GM12873 (cell line): ENCODE results near the gene EAF1.

ENCODE experiments used
- TF ChIP-seq, protein P1 (sequence below): IDR thresholded peaks from 2 replicates; pipeline ENCODE4 v1.5.1; 2012; ENCODE audit warnings: low read depth, mild to moderate bottlenecking, moderate library complexity, low read length, control low read depth; ENCODE audit not compliant: insufficient read depth; ENCODE audit errors: missing control alignments

EAF1 gene

DNA sequence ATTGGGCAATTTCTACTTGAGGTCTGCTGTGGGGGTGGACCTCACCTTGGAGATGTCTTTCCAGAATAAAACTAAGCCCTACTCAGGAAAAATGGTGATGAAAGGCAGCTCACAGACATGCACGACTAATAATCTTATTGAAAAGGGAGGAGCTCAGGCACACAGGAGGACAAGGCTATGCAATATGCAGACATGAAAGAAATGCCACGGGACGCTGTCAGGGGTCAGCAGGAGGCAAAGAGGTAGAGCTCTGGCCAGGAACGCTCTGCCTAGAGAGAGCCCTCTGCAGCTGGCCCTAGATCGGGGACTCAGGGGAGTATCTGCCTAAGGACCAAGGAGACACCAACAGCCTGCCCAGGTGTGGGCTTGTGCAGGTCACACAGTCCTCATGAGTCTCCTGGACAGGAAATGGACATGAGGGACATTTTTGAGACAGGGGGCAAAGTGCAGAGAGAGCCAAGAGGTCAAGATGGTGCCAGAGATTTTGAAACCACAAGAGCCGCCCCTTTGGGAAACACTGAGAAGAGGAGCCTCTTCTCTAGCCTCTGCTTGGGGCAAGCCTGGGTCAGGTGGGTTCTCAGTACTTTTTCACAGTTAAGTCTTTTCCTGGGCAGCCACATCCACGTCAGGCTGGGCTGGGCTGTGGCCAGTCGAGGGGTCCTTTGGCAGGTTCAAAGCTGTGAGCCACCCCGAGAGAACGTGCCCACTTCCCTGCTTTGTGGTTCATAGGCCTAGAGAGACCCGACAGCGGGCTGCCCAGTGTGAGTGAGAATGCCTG is 23.2 kb downstream of the EAF1 start:
- TF ChIP-seq, protein P1, sequence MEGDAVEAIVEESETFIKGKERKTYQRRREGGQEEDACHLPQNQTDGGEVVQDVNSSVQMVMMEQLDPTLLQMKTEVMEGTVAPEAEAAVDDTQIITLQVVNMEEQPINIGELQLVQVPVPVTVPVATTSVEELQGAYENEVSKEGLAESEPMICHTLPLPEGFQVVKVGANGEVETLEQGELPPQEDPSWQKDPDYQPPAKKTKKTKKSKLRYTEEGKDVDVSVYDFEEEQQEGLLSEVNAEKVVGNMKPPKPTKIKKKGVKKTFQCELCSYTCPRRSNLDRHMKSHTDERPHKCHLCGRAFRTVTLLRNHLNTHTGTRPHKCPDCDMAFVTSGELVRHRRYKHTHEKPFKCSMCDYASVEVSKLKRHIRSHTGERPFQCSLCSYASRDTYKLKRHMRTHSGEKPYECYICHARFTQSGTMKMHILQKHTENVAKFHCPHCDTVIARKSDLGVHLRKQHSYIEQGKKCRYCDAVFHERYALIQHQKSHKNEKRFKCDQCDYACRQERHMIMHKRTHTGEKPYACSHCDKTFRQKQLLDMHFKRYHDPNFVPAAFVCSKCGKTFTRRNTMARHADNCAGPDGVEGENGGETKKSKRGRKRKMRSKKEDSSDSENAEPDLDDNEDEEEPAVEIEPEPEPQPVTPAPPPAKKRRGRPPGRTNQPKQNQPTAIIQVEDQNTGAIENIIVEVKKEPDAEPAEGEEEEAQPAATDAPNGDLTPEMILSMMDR = no peak

DNA sequence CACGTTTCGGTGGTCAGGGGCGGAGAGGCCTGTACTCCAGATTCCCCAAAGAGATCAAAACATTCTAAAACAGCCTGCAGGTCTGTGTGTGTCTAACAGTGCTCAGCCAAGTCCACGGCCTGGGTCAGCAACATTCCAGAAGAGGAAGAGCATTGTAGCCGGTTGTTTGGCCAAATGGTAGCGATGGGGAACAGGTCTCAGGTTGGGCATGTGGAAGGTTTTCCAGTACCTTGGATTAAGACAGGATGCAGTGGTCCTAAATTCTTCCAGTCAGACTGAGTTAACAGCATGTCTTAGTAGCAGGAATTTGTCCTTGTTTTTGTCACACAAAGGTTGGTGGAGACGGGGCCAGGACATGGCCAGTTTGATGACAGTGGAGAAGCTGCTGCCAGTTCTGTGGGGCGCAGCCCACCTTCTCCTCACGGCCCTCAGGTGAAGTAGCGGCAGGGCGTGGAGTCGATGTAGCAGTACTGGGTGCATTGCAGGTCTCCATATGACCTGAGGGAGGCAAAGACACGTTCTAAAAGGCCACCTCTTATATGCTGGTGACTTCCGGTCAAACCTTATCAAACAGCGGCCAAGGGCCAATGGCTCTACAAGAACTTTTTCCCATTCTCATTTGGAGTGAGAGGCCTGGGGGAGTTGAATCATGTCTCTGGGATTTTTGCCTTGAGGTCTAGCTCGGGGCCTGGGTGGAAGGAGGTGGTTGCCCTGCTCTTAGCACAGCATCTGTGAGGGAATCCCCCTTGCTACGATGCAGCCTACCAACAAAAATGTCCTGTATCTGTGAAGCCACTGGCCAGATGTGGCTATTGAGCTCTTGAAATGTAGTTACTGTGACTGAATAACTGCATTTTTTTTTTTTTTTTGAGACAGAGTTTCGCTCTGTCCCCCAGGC is 24.1 kb downstream of the EAF1 start:
- TF ChIP-seq, protein P1 = no peak

DNA sequence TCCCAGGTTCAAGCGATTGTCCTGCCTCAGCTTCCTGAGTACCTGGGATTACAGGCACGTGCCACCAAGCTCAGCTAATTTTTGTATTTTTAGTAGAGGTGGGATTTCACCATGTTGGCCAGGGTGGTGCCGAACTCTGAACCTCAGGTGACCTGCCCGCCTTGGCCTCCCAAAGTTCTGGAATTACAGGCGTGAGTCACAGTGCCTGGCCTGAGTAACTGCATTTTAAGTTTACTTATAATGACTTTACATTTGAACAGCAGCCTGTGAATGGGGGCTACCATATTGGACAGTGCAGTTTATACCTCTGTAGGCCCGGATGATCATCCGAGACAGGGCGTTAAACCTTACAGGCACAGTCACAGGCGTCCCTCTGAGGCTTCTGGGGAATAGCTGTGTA is 24.8 kb downstream of the EAF1 start:
- TF ChIP-seq, protein P1 = no peak

DNA sequence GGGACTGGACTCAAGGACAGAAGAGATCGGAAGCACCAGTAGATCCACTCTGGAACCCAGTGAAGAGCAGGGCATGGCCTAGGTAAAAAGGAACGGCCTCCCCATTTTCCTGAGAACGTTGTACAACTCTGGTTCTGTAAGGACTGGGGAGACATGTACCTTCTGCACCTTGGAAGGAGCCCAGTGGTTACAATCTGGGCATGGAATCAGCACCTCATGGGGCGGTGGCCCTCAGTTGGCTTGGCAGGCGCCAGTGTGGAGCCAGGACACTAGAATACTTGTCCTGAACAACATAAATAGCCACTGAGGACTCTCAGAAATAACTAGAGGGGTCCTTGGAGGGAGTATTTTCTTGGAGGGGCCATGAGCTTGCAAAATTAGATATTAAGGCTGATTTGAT is 25.6 kb downstream of the EAF1 start:
- TF ChIP-seq, protein P1 = no peak

DNA sequence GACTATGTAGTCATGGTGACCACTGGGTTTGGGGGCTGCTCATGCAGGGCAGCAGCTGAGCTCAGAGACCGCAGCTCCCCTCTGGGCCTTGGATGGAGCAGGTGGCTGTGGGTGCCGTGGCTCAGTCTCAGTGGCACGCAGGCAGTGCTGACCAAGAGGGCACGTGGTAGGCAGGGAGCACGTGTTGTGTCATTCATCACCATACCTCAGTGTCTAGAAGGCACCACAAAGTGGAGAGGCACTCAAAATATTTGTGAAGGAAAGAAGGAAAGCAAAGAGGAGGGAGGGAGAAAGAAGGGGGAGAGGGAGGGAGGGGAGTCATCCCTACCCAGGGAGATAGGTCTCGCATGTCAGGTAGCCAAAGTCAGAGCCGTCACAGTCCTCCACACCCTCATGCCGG is 26.1 kb downstream of the EAF1 start:
- TF ChIP-seq, protein P1 = no peak

DNA sequence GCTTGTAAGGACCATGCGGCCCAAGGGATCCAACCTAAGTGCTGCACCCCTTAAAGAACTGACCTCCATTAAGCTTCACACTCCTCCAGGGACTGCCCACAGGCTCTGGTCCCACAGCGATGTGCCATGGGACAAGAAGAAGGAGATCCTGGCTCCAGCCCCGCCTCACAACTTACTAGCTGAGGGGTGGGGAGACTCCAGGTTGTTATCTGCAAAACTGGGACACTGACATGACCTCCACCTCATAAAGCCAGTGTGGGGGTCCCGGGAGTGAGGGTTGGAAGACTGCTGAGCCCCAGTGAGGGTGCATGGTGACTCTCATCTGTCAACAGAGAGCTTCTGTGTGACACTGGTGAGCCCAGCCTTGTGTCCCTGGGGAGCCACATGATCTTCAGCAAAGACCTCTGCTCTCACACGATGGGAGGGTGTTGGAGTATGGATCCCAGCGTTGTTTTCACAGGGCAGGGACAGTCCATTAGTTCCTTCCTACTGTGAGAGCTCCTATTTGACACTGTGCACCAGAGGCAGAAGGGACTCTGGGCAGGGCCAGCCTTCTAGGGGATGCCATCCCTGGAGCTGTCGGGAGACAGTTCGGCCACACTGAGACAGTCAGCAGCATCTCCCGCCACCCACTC is 26.7 kb downstream of the EAF1 start:
- TF ChIP-seq, protein P1 = no peak

DNA sequence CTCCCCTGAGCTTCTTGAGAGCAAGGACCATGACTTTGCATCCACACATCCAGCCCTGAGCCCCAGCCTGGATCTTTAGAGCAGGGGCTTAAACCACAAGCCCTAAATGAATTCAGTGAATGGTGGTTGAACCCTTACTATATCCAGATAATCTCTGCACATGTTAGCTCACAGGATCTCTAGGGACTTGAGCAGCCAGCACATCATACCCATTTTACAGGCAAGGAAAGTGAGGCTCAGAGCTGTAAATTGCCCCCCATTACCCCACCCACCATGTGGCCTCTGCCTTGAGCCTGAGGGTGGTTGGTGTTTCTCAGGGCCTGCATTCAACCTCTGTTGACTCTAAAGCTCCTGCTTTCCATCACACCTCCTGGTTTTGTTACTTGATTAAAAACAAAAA is 27.6 kb downstream of the EAF1 start:
- TF ChIP-seq, protein P1 = no peak
